Subcutaneous adipose tissue (tissue), 4 donors: ENCODE data around the gene RIPK3. TPM values are rescaled to one million over a fixed set of nuclear protein-coding genes. Genes with fewer than 3 reads are reported as not detected.

Experiments
- total RNA-seq, 4 donors: library from RNA; depleted of rRNA; stranded (reverse); fragments of >200 nt; gene quantifications; one replicate each; pipeline ENCODE4 v1.1.0, GENCODE V29; 2016
- TF ChIP-seq, protein P1 (sequence below): fragments of 450-650 bp; IDR thresholded peaks from one replicate; pipeline ENCODE4 v1.5.1; 2016; ENCODE audit warnings: low read depth, mild to moderate bottlenecking, control low read depth, antibody characterized with exemption, moderate library complexity

RIPK3 gene
- total RNA-seq, 4 donors from 2014 or later, result 10.3 to 14.3 (median 12.3) TPM

DNA sequence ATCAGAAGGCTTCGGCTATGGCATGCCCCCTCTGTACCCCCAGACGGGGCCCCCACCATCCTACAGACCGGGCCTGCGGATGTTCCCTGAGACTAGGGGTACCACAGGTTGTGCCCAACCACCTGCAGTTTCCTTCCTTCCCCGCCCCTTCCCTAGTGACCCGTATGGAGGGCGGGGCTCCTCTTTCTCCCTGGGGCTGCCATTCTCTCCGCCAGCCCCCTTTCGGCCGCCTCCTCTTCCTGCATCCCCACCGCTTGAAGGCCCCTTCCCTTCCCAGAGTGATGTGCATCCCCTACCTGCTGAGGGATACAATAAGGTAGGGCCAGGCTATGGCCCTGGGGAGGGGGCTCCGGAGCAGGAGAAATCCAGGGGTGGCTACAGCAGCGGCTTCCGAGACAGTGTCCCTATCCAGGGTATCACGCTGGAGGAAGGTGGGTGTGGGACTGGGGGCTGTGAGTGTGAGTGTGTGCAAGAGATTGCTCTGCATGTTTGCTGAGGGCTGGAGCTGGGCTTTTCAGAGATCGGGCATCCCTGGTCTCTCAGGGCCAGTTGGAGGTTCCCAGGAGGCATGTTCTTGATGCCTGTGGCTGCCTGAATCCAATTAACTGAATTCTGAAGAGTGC, 36.8 kb upstream of the RIPK3 start:
- TF ChIP-seq, protein P1, sequence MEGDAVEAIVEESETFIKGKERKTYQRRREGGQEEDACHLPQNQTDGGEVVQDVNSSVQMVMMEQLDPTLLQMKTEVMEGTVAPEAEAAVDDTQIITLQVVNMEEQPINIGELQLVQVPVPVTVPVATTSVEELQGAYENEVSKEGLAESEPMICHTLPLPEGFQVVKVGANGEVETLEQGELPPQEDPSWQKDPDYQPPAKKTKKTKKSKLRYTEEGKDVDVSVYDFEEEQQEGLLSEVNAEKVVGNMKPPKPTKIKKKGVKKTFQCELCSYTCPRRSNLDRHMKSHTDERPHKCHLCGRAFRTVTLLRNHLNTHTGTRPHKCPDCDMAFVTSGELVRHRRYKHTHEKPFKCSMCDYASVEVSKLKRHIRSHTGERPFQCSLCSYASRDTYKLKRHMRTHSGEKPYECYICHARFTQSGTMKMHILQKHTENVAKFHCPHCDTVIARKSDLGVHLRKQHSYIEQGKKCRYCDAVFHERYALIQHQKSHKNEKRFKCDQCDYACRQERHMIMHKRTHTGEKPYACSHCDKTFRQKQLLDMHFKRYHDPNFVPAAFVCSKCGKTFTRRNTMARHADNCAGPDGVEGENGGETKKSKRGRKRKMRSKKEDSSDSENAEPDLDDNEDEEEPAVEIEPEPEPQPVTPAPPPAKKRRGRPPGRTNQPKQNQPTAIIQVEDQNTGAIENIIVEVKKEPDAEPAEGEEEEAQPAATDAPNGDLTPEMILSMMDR, result no peak

DNA sequence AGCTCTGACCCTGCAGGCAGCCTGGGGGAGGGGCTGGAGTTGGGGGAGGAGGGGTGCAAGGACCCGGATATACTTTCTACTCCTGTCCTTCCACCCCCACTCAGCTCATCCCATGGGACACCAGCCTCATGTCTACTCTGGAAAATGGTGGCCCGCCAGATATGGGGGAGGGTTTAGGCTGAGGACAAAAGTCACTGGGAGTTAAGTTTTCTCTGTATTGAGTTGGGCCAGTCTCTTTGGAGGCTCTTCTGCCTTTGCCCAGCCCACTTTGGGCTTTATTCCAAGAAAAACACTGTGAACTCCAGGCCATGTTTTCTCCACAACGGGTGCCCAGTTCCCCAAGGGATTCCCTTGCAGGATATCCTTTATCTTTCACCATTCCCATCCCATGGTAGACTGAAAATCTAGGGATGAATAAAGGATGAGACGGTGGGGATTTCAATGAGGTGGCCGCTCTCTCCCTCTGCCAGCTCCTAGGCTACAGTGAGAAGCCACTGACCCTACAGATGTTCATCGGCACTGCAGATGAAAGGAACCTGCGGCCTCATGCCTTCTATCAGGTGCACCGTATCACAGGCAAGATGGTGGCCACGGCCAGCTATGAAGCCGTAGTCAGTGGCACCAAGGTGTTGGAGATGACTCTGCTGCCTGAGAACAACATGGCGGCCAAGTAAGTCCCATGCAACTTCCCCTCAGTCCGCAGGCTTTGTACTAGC, 33.1 kb upstream of the RIPK3 start:
- TF ChIP-seq, protein P1, result no peak

DNA sequence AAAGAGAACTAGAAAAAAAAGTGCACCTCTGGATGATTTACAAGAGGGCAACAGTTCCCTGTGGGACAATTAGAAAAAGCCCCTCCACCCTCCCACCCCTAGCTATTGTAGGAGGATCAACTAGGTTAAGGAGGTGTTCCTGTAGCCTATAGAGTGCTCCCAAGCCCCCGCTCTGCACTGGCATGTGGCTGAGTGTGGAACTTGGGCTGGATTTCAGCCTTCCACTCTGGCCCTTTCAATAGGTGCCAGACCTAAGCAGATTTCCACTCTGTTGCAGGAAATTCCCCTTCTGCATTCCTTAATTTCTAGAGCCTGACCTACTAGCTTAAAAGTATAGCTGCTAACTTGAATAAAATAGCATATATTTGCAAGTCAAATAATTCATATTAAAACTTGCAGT, 31.0 kb upstream of the RIPK3 start:
- TF ChIP-seq, protein P1, result no peak

DNA sequence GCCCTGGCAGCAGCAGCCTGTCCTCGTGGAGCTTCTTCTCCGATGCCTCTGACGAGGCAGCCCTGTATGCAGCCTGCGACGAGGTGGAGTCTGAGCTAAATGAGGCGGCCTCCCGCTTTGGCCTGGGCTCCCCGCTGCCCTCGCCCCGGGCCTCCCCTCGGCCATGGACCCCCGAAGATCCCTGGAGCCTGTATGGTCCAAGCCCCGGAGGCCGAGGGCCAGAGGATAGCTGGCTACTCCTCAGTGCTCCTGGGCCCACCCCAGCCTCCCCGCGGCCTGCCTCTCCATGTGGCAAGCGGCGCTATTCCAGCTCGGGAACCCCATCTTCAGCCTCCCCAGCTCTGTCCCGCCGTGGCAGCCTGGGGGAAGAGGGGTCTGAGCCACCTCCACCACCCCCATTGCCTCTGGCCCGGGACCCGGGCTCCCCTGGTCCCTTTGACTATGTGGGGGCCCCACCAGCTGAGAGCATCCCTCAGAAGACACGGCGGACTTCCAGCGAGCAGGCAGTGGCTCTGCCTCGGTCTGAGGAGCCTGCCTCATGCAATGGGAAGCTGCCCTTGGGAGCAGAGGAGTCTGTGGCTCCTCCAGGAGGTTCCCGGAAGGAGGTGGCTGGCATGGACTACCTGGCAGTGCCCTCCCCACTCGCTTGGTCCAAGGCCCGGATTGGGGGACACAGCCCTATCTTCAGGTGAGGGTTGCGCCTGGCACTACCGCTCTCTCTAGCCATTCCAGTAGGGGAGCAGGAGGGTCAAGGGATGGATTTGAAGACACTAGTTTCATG, 30.3 kb upstream of the RIPK3 start:
- TF ChIP-seq, protein P1, result no peak

DNA sequence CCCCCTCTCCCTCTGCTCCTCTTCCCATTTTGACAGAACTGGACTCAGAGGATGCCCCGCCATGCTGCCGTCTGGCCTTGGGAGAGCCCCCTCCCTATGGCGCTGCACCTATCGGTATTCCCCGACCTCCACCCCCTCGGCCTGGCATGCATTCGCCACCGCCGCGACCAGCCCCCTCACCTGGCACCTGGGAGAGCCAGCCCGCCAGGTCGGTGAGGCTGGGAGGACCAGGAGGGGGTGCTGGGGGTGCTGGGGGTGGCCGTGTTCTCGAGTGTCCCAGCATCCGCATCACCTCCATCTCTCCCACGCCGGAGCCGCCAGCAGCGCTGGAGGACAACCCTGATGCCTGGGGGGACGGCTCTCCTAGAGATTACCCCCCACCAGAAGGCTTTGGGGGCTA, 29.7 kb upstream of the RIPK3 start:
- TF ChIP-seq, protein P1, result no peak

DNA sequence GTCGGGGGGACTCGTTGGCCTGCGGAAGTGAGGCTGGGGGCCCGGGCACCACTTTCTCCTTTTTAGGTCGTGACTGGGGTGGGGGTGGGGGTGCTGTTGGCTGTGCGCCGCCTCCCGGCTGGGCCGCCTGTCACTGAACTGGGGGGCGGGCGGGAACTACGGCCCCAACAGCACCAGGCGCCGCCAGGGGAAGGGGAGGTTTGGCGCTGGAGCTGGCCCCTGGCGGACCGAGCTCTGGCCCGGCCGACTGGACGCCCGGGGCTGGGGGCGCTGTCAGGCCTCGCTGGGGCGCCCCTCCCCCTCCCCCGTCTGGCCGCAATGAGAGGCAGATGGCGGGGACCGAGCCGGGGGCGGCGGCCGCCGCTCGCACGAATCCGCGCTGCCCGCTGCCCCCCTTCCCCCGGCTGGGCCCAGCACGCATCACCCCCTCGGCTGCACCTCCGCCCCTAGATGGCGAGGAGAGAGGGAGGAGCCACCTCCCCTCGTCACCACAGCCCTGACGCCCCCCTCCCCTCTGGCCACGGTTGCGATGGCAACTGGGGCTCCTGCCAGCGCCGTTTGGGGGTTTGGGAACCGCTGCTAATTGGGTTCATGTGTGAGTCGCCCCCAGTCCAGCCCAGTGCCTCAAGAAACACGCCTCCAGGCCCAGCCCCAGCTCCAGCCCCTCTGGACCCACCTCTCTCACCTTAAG, 28.9 kb upstream of the RIPK3 start:
- TF ChIP-seq, protein P1, result no peak

DNA sequence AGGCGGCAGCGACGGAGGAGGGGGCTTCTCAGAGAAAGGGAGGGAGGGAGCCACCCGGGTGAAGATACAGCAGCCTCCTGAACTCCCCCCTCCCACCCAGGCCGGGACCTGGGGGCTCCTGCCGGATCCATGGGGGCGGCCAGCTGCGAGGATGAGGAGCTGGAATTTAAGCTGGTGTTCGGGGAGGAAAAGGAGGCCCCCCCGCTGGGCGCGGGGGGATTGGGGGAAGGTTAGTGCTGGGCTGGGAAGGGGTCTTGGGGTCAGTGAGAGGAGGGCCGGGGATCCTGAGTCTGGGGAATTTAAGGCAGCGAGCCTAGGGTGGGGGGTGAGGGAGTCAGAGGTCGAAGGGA, 28.4 kb upstream of the RIPK3 start:
- TF ChIP-seq, protein P1, result no peak
